ENCODE data around the gene KDM4C.
"Not testable (repeated sequence)": the region's sequence is repeated elsewhere in the genome, so short reads cannot be mapped to it uniquely, and the experiment has no call there.

Gene KDM4C

DNA sequence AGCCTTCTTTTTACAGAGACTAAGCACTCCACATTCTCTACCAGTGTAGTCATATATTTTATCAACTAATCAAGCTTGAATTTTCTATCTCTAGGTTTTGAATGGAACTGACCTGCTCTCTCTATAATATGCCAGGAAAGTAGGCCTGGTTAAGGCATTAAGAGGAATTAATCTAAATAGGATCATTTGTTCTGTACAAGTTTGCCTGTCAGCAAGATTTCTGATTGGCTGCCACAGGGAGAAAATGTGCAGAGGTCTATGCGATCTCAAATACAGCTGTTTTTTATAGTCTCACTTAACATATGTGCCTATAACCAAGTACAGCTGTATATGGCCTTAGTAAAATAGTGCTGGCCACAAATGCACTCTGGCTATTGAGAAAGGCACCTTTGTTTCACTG is 418.8 kb downstream of the KDM4C start:
- Histone ChIP-seq H3K4me1 (ENCODE audit: control insufficient read depth, insufficient read depth, low read length, unreplicated experiment) (no peaks in the 10 kb centered on the region), H3K79me2 (ENCODE audit: control insufficient read depth, insufficient read depth, low read length, unreplicated experiment) (no peaks in the 10 kb centered on the region), H3K4me3 (ENCODE audit: low read depth, low read length) (no peak overlapping the region), H3K27ac (ENCODE audit: low read depth, low read length) (no peak overlapping the region), H3K36me3 (ENCODE audit: insufficient read depth, low read length) (no peaks in the 10 kb centered on the region), H2AFZ (ENCODE audit: low read length, unreplicated experiment) (no peak overlapping the region), H3K27me3 (ENCODE audit: insufficient read depth, low read length) (no peaks in the 10 kb centered on the region)

DNA sequence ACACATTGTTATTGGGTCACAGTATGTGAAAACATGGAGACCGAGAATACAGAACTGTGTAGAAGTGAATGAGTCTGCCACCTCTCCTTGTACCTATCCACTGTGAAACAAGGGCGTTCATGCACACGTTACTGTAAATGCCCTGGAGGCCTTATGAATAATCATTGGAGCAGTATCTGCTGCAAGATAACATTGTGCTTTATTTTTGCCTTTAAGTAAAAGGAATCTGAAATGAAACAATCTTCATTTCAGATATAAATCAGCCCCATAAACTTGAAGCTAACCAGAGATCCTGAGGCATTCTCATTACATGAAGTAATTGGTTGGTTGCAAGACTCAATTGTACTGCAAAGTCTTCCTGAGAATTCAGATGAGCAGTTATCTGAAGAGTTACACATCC is 419.6 kb downstream of the KDM4C start:
- H3K79me2 ChIP-seq (ENCODE audit: control insufficient read depth, insufficient read depth, low read length, unreplicated experiment) = no peaks in the 10 kb centered on the region
- no peak overlapping the region for H3K4me3 ChIP-seq (ENCODE audit: low read depth, low read length)
- no peak overlapping the region for H3K27ac ChIP-seq (ENCODE audit: low read depth, low read length)
- no peaks in the 10 kb centered on the region for H3K36me3 ChIP-seq (ENCODE audit: insufficient read depth, low read length)
- H3K27me3 ChIP-seq (ENCODE audit: insufficient read depth, low read length) = no peaks in the 10 kb centered on the region
- no peak overlapping the region for H2AFZ ChIP-seq (ENCODE audit: low read length, unreplicated experiment)
- no peaks in the 10 kb centered on the region for H3K4me1 ChIP-seq (ENCODE audit: control insufficient read depth, insufficient read depth, low read length, unreplicated experiment)

- Histone ChIP-seq H3K79me2 (ENCODE audit: control insufficient read depth, insufficient read depth, low read length, unreplicated experiment) (no peaks in the 10 kb centered on the region), H3K4me1 (ENCODE audit: control insufficient read depth, insufficient read depth, low read length, unreplicated experiment) (no peaks in the 10 kb centered on the region), H3K36me3 (ENCODE audit: insufficient read depth, low read length) (no peaks in the 10 kb centered on the region), H3K27me3 (ENCODE audit: insufficient read depth, low read length) (no peaks in the 10 kb centered on the region), H3K4me3 (ENCODE audit: low read depth, low read length) (no peak overlapping the region), H2AFZ (ENCODE audit: low read length, unreplicated experiment) (no peak overlapping the region), H3K27ac (ENCODE audit: low read depth, low read length) (no peak overlapping the region)
Observed at GRCh38 chr9:7178729-7179128, 421.0 kb downstream of the KDM4C start.

DNA sequence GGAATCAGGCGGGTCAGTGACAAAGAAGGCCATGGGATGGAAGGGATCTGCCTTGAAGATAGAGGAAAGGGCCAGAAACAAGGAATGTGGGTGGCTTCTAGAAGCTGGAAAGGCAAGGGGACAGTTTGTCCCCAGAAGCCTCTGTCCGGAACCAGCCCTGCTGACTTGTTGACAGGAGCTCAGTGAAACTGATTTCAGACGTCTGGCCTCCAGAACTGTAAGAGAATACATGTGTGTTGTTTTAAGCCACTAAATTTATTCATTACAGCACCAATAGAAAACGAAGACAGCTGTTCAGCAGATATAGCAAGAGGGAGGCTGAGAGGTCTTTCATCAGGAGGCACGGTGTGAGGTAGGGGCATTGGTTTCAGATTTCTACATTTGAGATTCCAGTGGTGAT is 422.5 kb downstream of the KDM4C start:
- Histone ChIP-seq H3K27ac (ENCODE audit: low read depth, low read length) (no peak overlapping the region), H3K36me3 (ENCODE audit: insufficient read depth, low read length) (no peaks in the 10 kb centered on the region), H2AFZ (ENCODE audit: low read length, unreplicated experiment) (no peak overlapping the region), H3K4me3 (ENCODE audit: low read depth, low read length) (no peak overlapping the region), H3K79me2 (ENCODE audit: control insufficient read depth, insufficient read depth, low read length, unreplicated experiment) (no peaks in the 10 kb centered on the region), H3K27me3 (ENCODE audit: insufficient read depth, low read length) (no peaks in the 10 kb centered on the region), H3K4me1 (ENCODE audit: control insufficient read depth, insufficient read depth, low read length, unreplicated experiment) (peaks cover under 1% of the 10 kb centered on the region)

DNA sequence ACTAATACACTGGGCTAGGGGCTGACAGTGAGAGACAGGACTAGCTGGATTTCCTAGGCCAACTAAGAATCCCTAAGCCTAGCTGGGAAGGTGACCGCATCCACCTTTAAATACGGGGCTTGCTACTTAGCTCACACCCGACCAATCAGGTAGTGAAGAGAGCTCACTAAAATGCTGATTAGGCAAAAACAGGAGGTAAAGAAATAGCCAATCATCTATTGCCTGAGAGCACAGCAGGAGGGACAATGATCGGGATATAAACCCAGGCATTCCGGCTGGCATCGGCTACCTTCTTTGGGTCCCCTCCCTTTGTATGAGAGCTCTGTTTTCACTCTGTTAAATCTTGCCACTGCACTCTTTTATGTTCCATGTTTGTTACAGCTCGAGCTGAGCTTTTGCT is 425.4 kb downstream of the KDM4C start:
- not testable (repeated sequence) for H3K79me2 ChIP-seq (ENCODE audit: control insufficient read depth, insufficient read depth, low read length, unreplicated experiment); H3K4me3 ChIP-seq (ENCODE audit: low read depth, low read length); H3K27ac ChIP-seq (ENCODE audit: low read depth, low read length); H3K36me3 ChIP-seq (ENCODE audit: insufficient read depth, low read length); H3K27me3 ChIP-seq (ENCODE audit: insufficient read depth, low read length); H2AFZ ChIP-seq (ENCODE audit: low read length, unreplicated experiment); H3K4me1 ChIP-seq (ENCODE audit: control insufficient read depth, insufficient read depth, low read length, unreplicated experiment)

- H3K4me1 ChIP-seq (ENCODE audit: control insufficient read depth, insufficient read depth, low read length, unreplicated experiment) = peaks cover 8% of the 10 kb centered on the region
- H3K36me3 ChIP-seq (ENCODE audit: insufficient read depth, low read length) = no peaks in the 10 kb centered on the region
- H3K4me3 ChIP-seq (ENCODE audit: low read depth, low read length) = no peak overlapping the region
- H3K79me2 ChIP-seq (ENCODE audit: control insufficient read depth, insufficient read depth, low read length, unreplicated experiment) = no peaks in the 10 kb centered on the region
- no peak overlapping the region for H3K27ac ChIP-seq (ENCODE audit: low read depth, low read length)
- peaks cover 8% of the 10 kb centered on the region for H3K27me3 ChIP-seq (ENCODE audit: insufficient read depth, low read length)
- no peak overlapping the region for H2AFZ ChIP-seq (ENCODE audit: low read length, unreplicated experiment)
Observed at GRCh38 chr9:7185612-7186011, 427.8 kb downstream of the KDM4C start.

DNA sequence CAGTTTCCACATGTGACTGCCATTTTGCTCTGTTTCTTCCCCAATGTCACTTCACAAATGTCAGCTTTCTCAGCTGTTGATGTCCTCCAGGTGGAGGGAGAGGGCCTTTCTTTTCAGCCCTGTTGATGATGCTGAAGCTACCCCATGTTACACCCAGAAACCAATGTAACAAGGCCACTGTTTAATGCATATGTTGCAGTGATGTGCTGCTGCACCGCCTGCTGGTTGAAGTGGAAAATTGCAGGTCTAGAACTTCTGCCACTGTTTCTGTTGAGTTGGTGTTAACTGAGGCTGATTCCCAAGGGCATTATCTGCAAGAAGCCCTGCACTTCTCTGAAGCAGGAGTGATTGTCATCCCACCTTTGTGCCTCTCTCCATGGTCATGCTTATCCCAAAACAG is 428.4 kb downstream of the KDM4C start:
- peaks cover 13% of the 10 kb centered on the region for H3K27me3 ChIP-seq (ENCODE audit: insufficient read depth, low read length)
- H3K4me1 ChIP-seq (ENCODE audit: control insufficient read depth, insufficient read depth, low read length, unreplicated experiment) = peaks cover 8% of the 10 kb centered on the region
- H2AFZ ChIP-seq (ENCODE audit: low read length, unreplicated experiment) = no peak overlapping the region
- H3K79me2 ChIP-seq (ENCODE audit: control insufficient read depth, insufficient read depth, low read length, unreplicated experiment) = no peaks in the 10 kb centered on the region
- H3K36me3 ChIP-seq (ENCODE audit: insufficient read depth, low read length) = no peaks in the 10 kb centered on the region
- no peak overlapping the region for H3K27ac ChIP-seq (ENCODE audit: low read depth, low read length)
- no peak overlapping the region for H3K4me3 ChIP-seq (ENCODE audit: low read depth, low read length)

- Histone ChIP-seq H3K27ac (ENCODE audit: low read depth, low read length) (no peak overlapping the region), H3K4me1 (ENCODE audit: control insufficient read depth, insufficient read depth, low read length, unreplicated experiment) (no peaks in the 10 kb centered on the region), H3K27me3 (ENCODE audit: insufficient read depth, low read length) (peaks cover 27% of the 10 kb centered on the region), H3K36me3 (ENCODE audit: insufficient read depth, low read length) (no peaks in the 10 kb centered on the region), H2AFZ (ENCODE audit: low read length, unreplicated experiment) (no peak overlapping the region), H3K4me3 (ENCODE audit: low read depth, low read length) (no peak overlapping the region), H3K79me2 (ENCODE audit: control insufficient read depth, insufficient read depth, low read length, unreplicated experiment) (no peaks in the 10 kb centered on the region)
Observed at GRCh38 chr9:7192266-7192665, 434.5 kb downstream of the KDM4C start.

- Histone ChIP-seq H3K4me3 (ENCODE audit: low read depth, low read length) (no peak overlapping the region), H3K79me2 (ENCODE audit: control insufficient read depth, insufficient read depth, low read length, unreplicated experiment) (no peaks in the 10 kb centered on the region), H2AFZ (ENCODE audit: low read length, unreplicated experiment) (no peak overlapping the region), H3K4me1 (ENCODE audit: control insufficient read depth, insufficient read depth, low read length, unreplicated experiment) (no peaks in the 10 kb centered on the region), H3K27me3 (ENCODE audit: insufficient read depth, low read length) (peaks cover 33% of the 10 kb centered on the region), H3K36me3 (ENCODE audit: insufficient read depth, low read length) (no peaks in the 10 kb centered on the region), H3K27ac (ENCODE audit: low read depth, low read length) (no peak overlapping the region)
Observed at GRCh38 chr9:7195526-7195925, 437.8 kb downstream of the KDM4C start.

GRCh38 chr9:7196467-7196866 is 438.7 kb downstream of the KDM4C start:
- Histone ChIP-seq H3K4me1 (ENCODE audit: control insufficient read depth, insufficient read depth, low read length, unreplicated experiment) (no peaks in the 10 kb centered on the region), H3K27me3 (ENCODE audit: insufficient read depth, low read length) (peaks cover 32% of the 10 kb centered on the region), H3K4me3 (ENCODE audit: low read depth, low read length) (no peak overlapping the region)

GRCh38 chr9:7201196-7201595 is 443.4 kb downstream of the KDM4C start:
- H3K4me3 ChIP-seq (ENCODE audit: low read depth, low read length) = no peak overlapping the region
- no peaks in the 10 kb centered on the region for H3K36me3 ChIP-seq (ENCODE audit: insufficient read depth, low read length)

More at GRCh38 chr9:7196467-7196866, 438.7 kb downstream of the KDM4C start:
- H3K36me3 ChIP-seq (ENCODE audit: insufficient read depth, low read length) = no peaks in the 10 kb centered on the region
- H3K27ac ChIP-seq (ENCODE audit: low read depth, low read length) = no peak overlapping the region
- H2AFZ ChIP-seq (ENCODE audit: low read length, unreplicated experiment) = no peak overlapping the region
- no peaks in the 10 kb centered on the region for H3K79me2 ChIP-seq (ENCODE audit: control insufficient read depth, insufficient read depth, low read length, unreplicated experiment)

More at GRCh38 chr9:7201196-7201595, 443.4 kb downstream of the KDM4C start:
- Histone ChIP-seq H2AFZ (ENCODE audit: low read length, unreplicated experiment) (no peak overlapping the region), H3K27me3 (ENCODE audit: insufficient read depth, low read length) (peaks cover 48% of the 10 kb centered on the region), H3K4me1 (ENCODE audit: control insufficient read depth, insufficient read depth, low read length, unreplicated experiment) (no peaks in the 10 kb centered on the region), H3K27ac (ENCODE audit: low read depth, low read length) (no peak overlapping the region), H3K79me2 (ENCODE audit: control insufficient read depth, insufficient read depth, low read length, unreplicated experiment) (no peaks in the 10 kb centered on the region)
